Mucosa of descending colon (tissue), 3 donors: ENCODE measurements around the gene KCNMB4. TPM values are rescaled to one million over a fixed set of nuclear protein-coding genes. Genes with fewer than 3 reads are reported as not detected.

ENCODE experiments used
- ATAC-seq: fragments of 200-7000 bp; cut with Tn5 transposase; one replicate; pipeline ENCODE4 v1.9.1; 2020; ENCODE audit warnings: mild to moderate bottlenecking, moderate library complexity
- DNase-seq, 3 donors: peaks; one replicate each; pipeline ENCODE4 v3.0.0-alpha.2; 2020
- H3K36me3 ChIP-seq: fragments of 200-600 bp; one replicate; pipeline ENCODE4 v1.8.0; 2021; ENCODE audit warnings: low read depth, mild to moderate bottlenecking
- H3K4me1 ChIP-seq: fragments of 200-600 bp; one replicate; pipeline ENCODE4 v1.8.0; 2021; ENCODE audit warnings: low read depth, mild to moderate bottlenecking
- H3K4me3 ChIP-seq: fragments of 200-600 bp; one replicate; pipeline ENCODE4 v1.8.0; 2021; ENCODE audit warnings: mild to moderate bottlenecking
- H3K9me3 ChIP-seq: fragments of 200-600 bp; one replicate; pipeline ENCODE4 v1.8.0; 2021; ENCODE audit warnings: mild to moderate bottlenecking
- intact Hi-C, 2 donors: fragments of 100-400 bp; cut with DNase I in 1 of 2; cut with micrococcal nuclease in 1 of 2; formaldehyde crosslinking; loops; one replicate each; pipeline versions ENCODE4 v1.11.0 to v1.11.1; 2022; cut with DNase I, micrococcal nuclease
- total RNA-seq, 3 donors: library from RNA; stranded (reverse); fragmentation: NEBNext Ultra II Directional in 2 of 3; extraction: Animal tissue kit (Norgen Biotek cat#: 25700) in 2 of 3; gene quantifications; one replicate each; pipeline versions ENCODE4 v1.2.1 to v1.2.4, GENCODE V29; 2021 to 2023
- TF ChIP-seq, protein P1 (sequence below): fragments of 200-600 bp; IDR thresholded peaks from one replicate; pipeline ENCODE4 v1.8.0; 2022; ENCODE audit warnings: antibody characterized with exemption, mild to moderate bottlenecking
- donor health status: DM: no; HTN: no; CAD: no; lungs with moderate emphysema.
- donor health status: DM: no; HTN: no; CAD: no.
- donor health status: DM: no; HTN: yes; CAD: no.

KCNMB4 gene
- total RNA-seq, 3 donors from 2014 or later = 0.52 to 7.4 (median 1.0) TPM

- intact Hi-C loops = no loop called here
- Histone ChIP-seq H3K4me3 (no peak overlapping the region), H3K9me3 (no peaks in the 10 kb centered on the region), H3K4me1 (no peaks in the 10 kb centered on the region), H3K36me3 (no peaks in the 10 kb centered on the region)
- no peak for DNase-seq
- TF ChIP-seq, protein P1, sequence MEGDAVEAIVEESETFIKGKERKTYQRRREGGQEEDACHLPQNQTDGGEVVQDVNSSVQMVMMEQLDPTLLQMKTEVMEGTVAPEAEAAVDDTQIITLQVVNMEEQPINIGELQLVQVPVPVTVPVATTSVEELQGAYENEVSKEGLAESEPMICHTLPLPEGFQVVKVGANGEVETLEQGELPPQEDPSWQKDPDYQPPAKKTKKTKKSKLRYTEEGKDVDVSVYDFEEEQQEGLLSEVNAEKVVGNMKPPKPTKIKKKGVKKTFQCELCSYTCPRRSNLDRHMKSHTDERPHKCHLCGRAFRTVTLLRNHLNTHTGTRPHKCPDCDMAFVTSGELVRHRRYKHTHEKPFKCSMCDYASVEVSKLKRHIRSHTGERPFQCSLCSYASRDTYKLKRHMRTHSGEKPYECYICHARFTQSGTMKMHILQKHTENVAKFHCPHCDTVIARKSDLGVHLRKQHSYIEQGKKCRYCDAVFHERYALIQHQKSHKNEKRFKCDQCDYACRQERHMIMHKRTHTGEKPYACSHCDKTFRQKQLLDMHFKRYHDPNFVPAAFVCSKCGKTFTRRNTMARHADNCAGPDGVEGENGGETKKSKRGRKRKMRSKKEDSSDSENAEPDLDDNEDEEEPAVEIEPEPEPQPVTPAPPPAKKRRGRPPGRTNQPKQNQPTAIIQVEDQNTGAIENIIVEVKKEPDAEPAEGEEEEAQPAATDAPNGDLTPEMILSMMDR = no peak
- no peak for ATAC-seq
Measured at GRCh38 chr12:70403826-70404225, 37.7 kb downstream of the KCNMB4 start.

GRCh38 chr12:70408004-70408790 is 42.1 kb downstream of the KCNMB4 start:
- Histone ChIP-seq H3K9me3 (no peaks in the 10 kb centered on the region), H3K4me3 (no peak overlapping the region), H3K36me3 (no peaks in the 10 kb centered on the region), H3K4me1 (no peaks in the 10 kb centered on the region)
- TF ChIP-seq, protein P1 = no peak
- intact Hi-C loops = no loop called here
- ATAC-seq (no peak), DNase-seq (no peak)

DNA sequence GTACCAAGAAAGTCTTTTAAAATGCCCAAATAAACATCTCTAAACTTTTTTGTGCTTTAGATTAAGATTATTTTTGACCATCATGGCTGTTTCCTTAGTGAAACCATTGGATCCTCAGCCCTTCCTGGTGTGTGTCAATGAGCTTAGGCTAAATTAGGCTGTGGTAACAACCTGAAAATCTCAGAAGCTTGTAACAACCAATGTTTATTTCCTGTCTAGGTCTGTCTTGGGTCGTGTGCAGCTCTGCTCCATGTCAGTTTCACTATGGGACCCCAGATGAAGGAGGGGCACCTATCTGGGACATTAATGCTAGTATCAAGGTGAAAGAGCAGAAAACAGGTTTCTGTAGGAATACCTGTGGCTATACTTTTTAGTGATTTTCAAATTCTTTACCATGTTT is 49.9 kb downstream of the KCNMB4 start:
- Histone ChIP-seq H3K36me3 (no peaks in the 10 kb centered on the region), H3K4me3 (no peak overlapping the region), H3K4me1 (no peaks in the 10 kb centered on the region), H3K9me3 (no peaks in the 10 kb centered on the region)
- DNase-seq (no peak), ATAC-seq (no peak)
- intact Hi-C loops = no loop called here
- TF ChIP-seq, protein P1 = no peak

GRCh38 chr12:70417121-70417520 is 51.0 kb downstream of the KCNMB4 start:
- Histone ChIP-seq H3K4me3 (no peak overlapping the region), H3K36me3 (no peaks in the 10 kb centered on the region), H3K4me1 (no peaks in the 10 kb centered on the region), H3K9me3 (no peaks in the 10 kb centered on the region)
- DNase-seq (no peak), ATAC-seq (no peak)
- TF ChIP-seq, protein P1 = no peak
- intact Hi-C loops = no loop called here

- no peak for ATAC-seq
- Histone ChIP-seq H3K36me3 (no peaks in the 10 kb centered on the region), H3K4me1 (no peaks in the 10 kb centered on the region), H3K9me3 (no peaks in the 10 kb centered on the region), H3K4me3 (no peak overlapping the region)
- intact Hi-C loops = no loop called here
- TF ChIP-seq, protein P1 = no peak
- no peak for DNase-seq
Measured at GRCh38 chr12:70418101-70418500, 52.0 kb downstream of the KCNMB4 start.

GRCh38 chr12:70422631-70423030 is 56.5 kb downstream of the KCNMB4 start:
- Histone ChIP-seq H3K4me3 (no peak overlapping the region), H3K4me1 (no peaks in the 10 kb centered on the region), H3K9me3 (no peaks in the 10 kb centered on the region), H3K36me3 (no peaks in the 10 kb centered on the region)
- intact Hi-C loops = no loop called here
- ATAC-seq (no peak), DNase-seq (no peak)
- TF ChIP-seq, protein P1 = no peak
